Smooth muscle cell (in vitro differentiated cells): ENCODE results near the gene NT5DC3. TPM values are rescaled to one million over a fixed set of nuclear protein-coding genes. Genes with fewer than 3 reads are reported as not detected.

Experiments used
- DNase-seq: peaks from one replicate; lab custom pipeline; 2025; ENCODE audit not compliant: unreplicated experiment; lab: John Stamatoyannopoulos, UW
- H2AFZ ChIP-seq: fragments of 200-600 bp; sonication (generic); 2 replicates; pipeline ENCODE4 v1.6.0; 2016; ENCODE audit warnings: antibody characterized with exemption, low read depth, mild to moderate bottlenecking
- H3F3A ChIP-seq: fragments of 200-600 bp; sonication (generic); 2 replicates; pipeline ENCODE4 v1.6.0; 2017; ENCODE audit warnings: antibody characterized with exemption, low read depth
- H3K27ac ChIP-seq: fragments of 200-600 bp; sonication (generic); 2 replicates; pipeline ENCODE4 v1.5.1; 2016; ENCODE audit warnings: low read depth, mild to moderate bottlenecking
- H3K27me3 ChIP-seq: fragments of 200-600 bp; sonication (generic); 2 replicates; pipeline ENCODE4 v1.6.1; 2016; ENCODE audit warnings: low read depth, mild to moderate bottlenecking
- H3K36me3 ChIP-seq: fragments of 200-600 bp; sonication (generic); 2 replicates; pipeline ENCODE4 v1.5.1; 2016; ENCODE audit warnings: low read depth
- H3K4me1 ChIP-seq: fragments of 200-600 bp; sonication (generic); 2 replicates; pipeline ENCODE4 v1.5.1; 2016; ENCODE audit warnings: low read depth
- H3K4me2 ChIP-seq: fragments of 200-600 bp; sonication (generic); 2 replicates; pipeline ENCODE4 v1.6.0; 2016; ENCODE audit warnings: mild to moderate bottlenecking
- H3K4me3 ChIP-seq: fragments of 200-600 bp; sonication (generic); 2 replicates; pipeline ENCODE4 v1.5.1; 2016; ENCODE audit warnings: mild to moderate bottlenecking
- H3K79me2 ChIP-seq: fragments of 200-600 bp; sonication (generic); 2 replicates; pipeline ENCODE4 v1.6.0; 2016; ENCODE audit warnings: low read depth, mild to moderate bottlenecking
- H3K9ac ChIP-seq: fragments of 200-600 bp; sonication (generic); 2 replicates; pipeline ENCODE4 v1.6.0; 2016; ENCODE audit warnings: low read depth
- H3K9me3 ChIP-seq: fragments of 200-600 bp; sonication (generic); replicated peaks from 2 replicates; pipeline ENCODE4 v1.5.1; 2016; ENCODE audit warnings: low read depth
- H4K20me1 ChIP-seq: fragments of 200-600 bp; sonication (generic); 2 replicates; pipeline ENCODE4 v1.6.0; 2016; ENCODE audit warnings: low read depth
- CTCF ChIP-seq: fragments of 200-600 bp; sonication (generic); IDR thresholded peaks from 2 replicates; pipeline ENCODE4 v1.5.1; 2017; ENCODE audit warnings: borderline replicate concordance, mild to moderate bottlenecking, antibody characterized with exemption; ENCODE audit not compliant: insufficient read depth, poor library complexity, severe bottlenecking
- WGBS: methylation state at CpG from one replicate; pipeline ENCODE4 v1.1.7; 2016; ENCODE audit warnings: low lambda C conversion rate; 5-methylcytosine and 5-hydroxymethylcytosine counted together
- polyA plus RNA-seq: library from polyadenylated mRNA; unstranded; fragments of >200 nt; fragmentation: Nextera tagmentation; extraction: Ambion mirVana; gene quantifications from 2 replicates; pipeline ENCODE4 v1.2.1, GENCODE V29; 2016
- total RNA-seq: library from RNA; depleted of rRNA; stranded (reverse); fragments of >200 nt; gene quantifications from 2 replicates; pipeline ENCODE4 v1.2.3, GENCODE V29; 2014

NT5DC3 gene
- total and polyA plus RNA-seq, 2 experiments from 2014 or later: 0.57 to 1.4 TPM

GRCh38 chr12:103850429-103850828, 9.4 kb upstream of the NT5DC3 start:
- TF ChIP-seq CTCF: no peak
- 92% methylated on average over 1 of the region's 1 CpG for WGBS

DNA sequence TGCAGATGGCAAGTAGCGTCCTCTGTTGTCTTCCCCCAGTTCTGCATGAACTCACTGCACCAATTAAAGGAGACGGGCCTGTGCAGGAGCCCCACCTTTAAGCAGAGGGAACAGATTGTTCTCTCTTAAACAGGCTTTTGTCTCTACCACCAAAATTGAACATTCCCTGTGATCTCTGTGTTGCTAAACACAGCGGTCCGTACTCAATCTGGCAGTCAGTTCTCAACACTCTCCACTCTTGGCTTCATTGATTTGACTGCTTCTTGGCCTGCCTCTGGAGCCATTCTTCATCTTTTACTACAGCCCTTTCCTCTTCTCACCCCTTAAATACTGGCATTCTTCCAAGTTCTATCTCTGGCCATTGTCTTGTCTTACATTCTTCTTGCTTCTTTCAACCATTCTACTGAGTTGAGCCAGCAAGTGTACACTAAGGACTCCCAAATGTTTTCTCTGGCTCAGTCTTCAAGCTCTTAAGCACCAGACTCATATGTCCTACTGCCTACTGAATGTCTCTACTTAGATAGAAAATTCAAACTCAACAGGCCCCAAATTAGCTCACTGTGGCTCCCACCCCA, 8.0 kb upstream of the NT5DC3 start:
- no peak for TF ChIP-seq CTCF
- H3K79me2 ChIP-seq: no peaks in the 10 kb centered on the region
- 97% methylated on average over 4 of the region's 4 CpGs for WGBS

More at GRCh38 chr12:103850429-103850828, 9.4 kb upstream of the NT5DC3 start:
- Histone ChIP-seq H3K9ac (no peak overlapping the region), H3F3A (no peaks in the 10 kb centered on the region), H3K4me1 (no peaks in the 10 kb centered on the region), H3K36me3 (no peaks in the 10 kb centered on the region), H3K27me3 (peaks cover 8% of the 10 kb centered on the region), H3K9me3 (no peaks in the 10 kb centered on the region), H3K79me2 (no peaks in the 10 kb centered on the region), H4K20me1 (no peaks in the 10 kb centered on the region), H3K4me2 (no peak overlapping the region), H2AFZ (no peak overlapping the region), H3K4me3 (no peak overlapping the region), H3K27ac (no peak overlapping the region)
- no peak for DNase-seq

DNA sequence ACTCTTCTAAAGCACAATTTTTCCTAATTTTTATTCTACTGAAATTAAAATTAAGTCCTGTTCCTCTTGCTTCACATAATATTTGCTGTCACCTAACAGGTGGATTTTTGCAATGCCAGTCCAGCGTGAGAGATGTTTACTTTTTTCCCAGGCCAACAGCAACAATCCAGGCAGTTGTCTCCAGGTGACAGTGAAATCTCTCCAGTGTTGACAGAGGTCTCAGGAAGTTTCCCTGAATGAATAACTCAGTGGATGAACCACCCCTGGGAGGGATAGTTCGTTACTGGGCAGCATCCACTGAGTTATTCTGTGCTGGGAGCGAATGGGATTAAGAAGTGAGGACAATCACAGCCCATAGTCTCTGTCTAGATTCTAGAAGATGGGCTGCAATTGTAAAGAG, 7.1 kb upstream of the NT5DC3 start:
- H3K79me2 ChIP-seq: no peaks in the 10 kb centered on the region
- no peaks in the 10 kb centered on the region for H3K9me3 ChIP-seq
- TF ChIP-seq CTCF: no peak
- DNase-seq: no peak
- no peak overlapping the region for H3K4me2 ChIP-seq
- H3K9ac ChIP-seq: no peak overlapping the region
- 32% methylated on average over 3 of the region's 3 CpGs for WGBS
- no peaks in the 10 kb centered on the region for H4K20me1 ChIP-seq
- H3K27me3 ChIP-seq: peaks cover 8% of the 10 kb centered on the region
- H3F3A ChIP-seq: no peaks in the 10 kb centered on the region
- no peak overlapping the region for H3K4me3 ChIP-seq
- no peak overlapping the region for H3K27ac ChIP-seq
- H2AFZ ChIP-seq: no peak overlapping the region
- H3K36me3 ChIP-seq: no peaks in the 10 kb centered on the region
- no peaks in the 10 kb centered on the region for H3K4me1 ChIP-seq

More for the DNA sequence above, 8.0 kb upstream of the NT5DC3 start:
- H3K4me2 ChIP-seq: no peak overlapping the region
- no peak overlapping the region for H2AFZ ChIP-seq
- H3K27me3 ChIP-seq: peaks cover 8% of the 10 kb centered on the region
- H3K9me3 ChIP-seq: no peaks in the 10 kb centered on the region
- no peaks in the 10 kb centered on the region for H3F3A ChIP-seq
- no peak for DNase-seq
- no peaks in the 10 kb centered on the region for H3K4me1 ChIP-seq
- H3K36me3 ChIP-seq: no peaks in the 10 kb centered on the region
- no peak overlapping the region for H3K4me3 ChIP-seq
- no peak overlapping the region for H3K27ac ChIP-seq
- no peaks in the 10 kb centered on the region for H4K20me1 ChIP-seq
- no peak overlapping the region for H3K9ac ChIP-seq

DNA sequence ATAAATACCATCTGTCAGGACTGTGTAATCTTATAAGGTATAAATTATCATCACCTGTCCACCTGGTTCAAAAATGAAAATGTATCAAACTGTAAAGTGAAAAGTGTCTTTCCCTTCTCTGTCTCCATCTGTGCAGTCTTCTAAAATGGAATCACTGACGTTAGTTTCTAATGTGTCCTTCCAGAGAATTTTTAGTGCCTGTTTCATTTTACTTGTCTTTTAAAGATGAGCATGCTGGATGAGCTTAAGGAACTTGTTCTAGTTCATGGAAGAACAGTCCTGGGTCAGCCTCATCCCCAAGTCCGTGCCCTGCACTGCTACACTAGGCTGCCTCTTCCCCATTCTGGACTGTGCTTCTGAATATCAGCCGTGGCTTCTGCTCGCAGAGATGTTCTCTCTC, 5.4 kb upstream of the NT5DC3 start:
- Histone ChIP-seq H3K4me3 (no peak overlapping the region), H4K20me1 (no peaks in the 10 kb centered on the region), H3K4me2 (no peak overlapping the region), H3F3A (no peaks in the 10 kb centered on the region), H3K36me3 (no peaks in the 10 kb centered on the region), H3K9ac (no peak overlapping the region), H3K27ac (no peak overlapping the region), H2AFZ (no peak overlapping the region), H3K9me3 (no peaks in the 10 kb centered on the region), H3K79me2 (no peaks in the 10 kb centered on the region), H3K27me3 (peaks cover 8% of the 10 kb centered on the region), H3K4me1 (no peaks in the 10 kb centered on the region)
- WGBS: 93% methylated on average over 4 of the region's 4 CpGs
- no peak for TF ChIP-seq CTCF
- DNase-seq: no peak
